ENCODE results near the gene MGMT. TPM values are rescaled to one million over a fixed set of nuclear protein-coding genes. Genes with fewer than 3 reads are reported as not detected.

MGMT gene
- total RNA-seq, 1 donor from 2014 or later, result 14.5 TPM

- DNase-seq (ENCODE audit: missing footprints), result no peak
- intact Hi-C loops (cut with DNase I), result loop anchor here (10.0 kb wide), 1 partner anchor 592 kb away; no protein-coding TSS in a partner anchor
- no peak for ATAC-seq
These were observed 159.3 kb downstream of the MGMT start for GRCh38 chr10:129626309-129626708.

GRCh38 chr10:129626796-129627435 lies 159.9 kb downstream of the MGMT start:
- ATAC-seq (peak; percentile 59), DNase-seq (ENCODE audit: missing footprints) (no peak)
- intact Hi-C loops (cut with DNase I), result loop anchor here (10.0 kb wide), 1 partner anchor 592 kb away; no protein-coding TSS in a partner anchor

- DNase-seq (ENCODE audit: missing footprints) (no peak), ATAC-seq (no peak)
- intact Hi-C loops (cut with DNase I), result loop anchor here (10.0 kb wide), 1 partner anchor 593 kb away; no protein-coding TSS in a partner anchor
These were observed 160.4 kb downstream of the MGMT start for GRCh38 chr10:129627442-129627841.

- ATAC-seq, result no peak
- intact Hi-C loops (cut with DNase I), result loop anchor here (10.0 kb wide), 1 partner anchor 594 kb away; no protein-coding TSS in a partner anchor
- DNase-seq (ENCODE audit: missing footprints), result no peak
These were observed 161.8 kb downstream of the MGMT start for GRCh38 chr10:129628823-129629222.

- ATAC-seq (no peak), DNase-seq (ENCODE audit: missing footprints) (no peak)
These were observed 162.9 kb downstream of the MGMT start for GRCh38 chr10:129629911-129630310.

GRCh38 chr10:129631006-129631405 lies 164.0 kb downstream of the MGMT start:
- intact Hi-C loops (cut with DNase I), result no loop called here
- no peak for DNase-seq (ENCODE audit: missing footprints)
- no peak for ATAC-seq

More at GRCh38 chr10:129629911-129630310, 162.9 kb downstream of the MGMT start:
- intact Hi-C loops (cut with DNase I), result loop anchor here (10.0 kb wide), 1 partner anchor 595 kb away; no protein-coding TSS in a partner anchor

- no peak for ATAC-seq
- intact Hi-C loops (cut with DNase I), result no loop called here
These were observed 165.0 kb downstream of the MGMT start for GRCh38 chr10:129631870-129632623.

DNA sequence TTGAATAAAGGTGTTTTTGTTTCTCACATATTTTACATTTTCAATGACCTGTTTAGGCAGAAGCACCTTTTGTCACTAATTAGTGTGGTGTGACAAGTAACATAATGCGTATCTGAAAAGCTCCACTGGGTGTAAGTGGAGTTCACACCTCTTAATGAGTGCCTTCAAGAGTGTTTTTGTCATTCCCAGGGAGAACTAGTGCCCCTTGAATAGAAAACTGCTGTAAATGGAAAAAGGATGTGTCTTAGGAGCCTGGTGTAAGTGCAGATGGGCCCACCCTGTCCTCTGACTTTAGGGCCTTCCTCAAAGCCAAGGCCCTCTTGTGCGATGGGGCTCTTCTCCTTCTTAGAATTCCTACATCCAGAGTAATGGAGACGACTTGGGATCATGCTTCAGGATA lies 170.0 kb downstream of the MGMT start:
- intact Hi-C loops (cut with DNase I), result no loop called here
- ATAC-seq (no peak), DNase-seq (ENCODE audit: missing footprints) (no peak)

More at GRCh38 chr10:129631870-129632623, 165.0 kb downstream of the MGMT start:
- no peak for DNase-seq (ENCODE audit: missing footprints)

DNA sequence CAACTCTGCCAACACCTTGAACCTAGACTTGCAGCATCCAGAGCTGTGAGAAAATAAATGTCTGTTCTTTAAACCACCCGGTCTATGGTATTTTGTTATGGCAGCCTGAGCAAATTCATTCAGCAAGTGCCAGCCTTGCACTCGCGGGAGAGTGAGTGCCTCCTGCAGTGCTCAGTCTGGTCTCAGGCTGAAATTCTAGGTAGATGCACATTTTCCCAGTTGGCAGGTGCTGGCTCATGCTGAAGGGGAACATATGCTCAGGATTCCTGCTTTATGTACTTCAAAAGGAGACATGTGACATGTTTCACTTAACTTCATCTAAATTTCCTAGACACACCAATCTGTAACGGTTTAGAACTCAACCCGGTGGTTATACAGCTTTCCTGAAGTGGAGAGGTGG lies 170.8 kb downstream of the MGMT start:
- intact Hi-C loops (cut with DNase I), result no loop called here
- ATAC-seq (no peak), DNase-seq (ENCODE audit: missing footprints) (no peak)

DNA sequence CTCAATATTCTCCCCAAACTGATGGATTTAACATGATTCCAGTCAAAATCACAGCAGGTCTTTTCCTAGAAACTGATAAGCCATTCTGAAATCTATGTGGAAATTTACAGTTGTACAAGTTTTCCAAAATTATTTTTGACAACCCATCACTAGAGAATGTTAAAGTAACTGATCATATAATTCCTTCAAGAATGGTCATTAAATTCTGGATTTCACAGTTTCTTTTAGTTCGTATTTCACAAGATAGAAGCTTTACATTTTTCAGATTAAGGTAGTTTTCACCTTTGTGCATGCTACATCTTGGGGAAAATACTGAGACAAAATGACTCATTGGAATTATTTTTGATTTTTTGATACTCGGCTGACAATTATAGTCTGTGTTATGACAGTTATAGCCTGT lies 174.3 kb downstream of the MGMT start:
- DNase-seq (ENCODE audit: missing footprints) (no peak), ATAC-seq (no peak)
- intact Hi-C loops (cut with DNase I), result no loop called here

DNA sequence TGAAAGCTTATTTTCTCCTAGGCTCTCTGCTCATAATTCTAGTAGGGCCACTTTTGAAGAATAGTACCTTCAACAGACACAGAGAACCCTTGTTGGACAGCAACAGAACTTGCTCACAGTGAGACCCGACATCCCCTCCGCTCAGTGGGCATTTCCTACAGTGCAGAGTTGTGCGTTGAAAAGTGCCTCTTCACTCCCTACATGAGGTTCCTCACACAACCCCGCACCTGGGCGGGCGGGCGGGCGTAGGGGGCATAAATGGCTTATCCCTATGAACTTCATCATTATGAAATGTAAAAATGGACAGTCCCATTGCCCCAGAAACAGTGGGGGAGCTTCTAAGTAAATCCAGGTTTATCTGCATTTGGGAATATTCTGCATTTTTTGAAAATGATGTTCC lies 174.9 kb downstream of the MGMT start:
- DNase-seq (ENCODE audit: missing footprints), result no peak
- intact Hi-C loops (cut with DNase I), result no loop called here
- no peak for ATAC-seq

GRCh38 chr10:129642427-129642826 lies 175.4 kb downstream of the MGMT start:
- intact Hi-C loops (cut with DNase I), result no loop called here
- ATAC-seq, result no peak
- DNase-seq (ENCODE audit: missing footprints), result no peak

DNA sequence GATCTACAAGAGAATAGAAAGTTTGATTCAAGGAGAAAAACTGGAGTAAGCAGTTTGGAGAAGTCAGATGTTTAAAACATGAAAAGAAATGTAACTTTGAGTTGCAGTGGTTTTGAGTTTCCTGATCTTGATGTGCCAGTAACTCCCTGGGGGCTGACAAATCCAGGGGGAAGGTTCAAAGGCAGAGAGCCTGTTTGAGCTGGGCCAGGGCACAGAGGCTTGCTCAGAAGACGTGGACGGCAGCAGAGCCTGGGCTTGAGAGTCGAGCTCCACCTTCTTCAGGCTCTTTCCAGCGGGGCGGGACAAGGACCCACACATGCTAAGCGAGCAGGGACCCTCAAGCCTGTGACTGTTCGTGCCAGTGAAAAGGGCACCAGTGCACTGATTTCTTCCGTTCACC lies 176.2 kb downstream of the MGMT start:
- ATAC-seq, result no peak
- intact Hi-C loops (cut with DNase I), result no loop called here

DNA sequence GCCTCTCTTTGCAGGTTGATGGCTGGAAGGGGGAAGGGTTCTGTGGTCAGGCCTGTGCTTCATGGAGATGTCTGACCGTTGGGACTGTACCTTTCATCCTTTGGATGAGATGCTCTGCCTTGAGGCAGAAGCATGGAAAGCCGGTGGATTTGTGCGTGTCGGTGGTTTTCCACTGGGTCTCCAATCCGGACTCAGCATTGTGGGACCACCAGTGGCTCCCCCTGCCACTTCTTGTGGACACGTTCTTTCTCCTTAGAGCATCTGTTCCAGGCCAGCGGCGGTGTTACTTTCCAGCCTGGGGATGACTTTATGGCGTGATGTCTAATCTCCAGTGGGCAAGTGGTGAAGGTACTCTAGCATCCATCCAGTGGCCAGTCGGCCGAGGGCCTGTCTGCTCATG lies 178.4 kb downstream of the MGMT start:
- DNase-seq (ENCODE audit: missing footprints) (no peak), ATAC-seq (no peak)
- intact Hi-C loops (cut with DNase I), result no loop called here

More for the DNA sequence above, 176.2 kb downstream of the MGMT start:
- DNase-seq (ENCODE audit: missing footprints), result no peak

GRCh38 chr10:129646973-129647372 lies 179.9 kb downstream of the MGMT start:
- DNase-seq (ENCODE audit: missing footprints), result no peak
- ATAC-seq, result no peak
- intact Hi-C loops (cut with DNase I), result no loop called here

DNA sequence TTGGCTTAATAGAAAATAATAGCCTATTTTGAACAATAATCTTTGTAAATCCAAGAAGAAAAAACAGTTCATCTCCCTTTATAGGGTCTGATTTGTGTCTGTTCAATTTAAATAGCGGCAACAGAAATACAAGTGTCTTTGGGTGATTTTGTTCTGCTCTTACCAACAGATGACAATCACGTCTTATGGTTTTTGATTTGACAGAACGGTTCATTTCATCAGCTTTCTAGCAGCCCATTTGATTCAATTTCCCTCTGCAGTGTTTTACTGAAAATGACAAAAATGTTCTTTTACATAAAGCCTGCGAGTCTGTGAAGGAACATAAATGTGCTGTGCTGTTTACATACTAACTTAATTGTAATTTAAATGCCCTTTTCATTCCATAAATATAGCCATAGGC lies 180.5 kb downstream of the MGMT start:
- DNase-seq (ENCODE audit: missing footprints) (no peak), ATAC-seq (no peak)
- intact Hi-C loops (cut with DNase I), result no loop called here

DNA sequence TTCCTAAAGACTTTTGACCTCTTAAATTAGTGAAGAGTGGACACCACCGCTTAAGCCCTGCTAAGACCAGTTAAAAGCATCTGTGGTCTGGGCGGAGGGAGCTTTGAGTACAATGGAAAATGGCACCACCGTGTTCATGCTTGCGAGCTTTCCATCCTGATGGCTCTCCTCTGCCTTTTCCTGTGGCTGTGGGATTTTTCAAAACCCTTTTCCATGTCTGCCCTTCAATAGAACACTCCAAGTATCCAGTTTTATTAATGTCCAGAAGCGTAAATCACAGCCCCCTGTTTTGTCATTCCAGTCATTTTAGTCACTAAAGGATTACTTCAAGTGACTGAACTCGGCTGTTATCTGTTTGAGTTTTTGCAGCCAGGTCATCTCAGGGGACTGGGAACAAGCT lies 181.8 kb downstream of the MGMT start:
- no peak for DNase-seq (ENCODE audit: missing footprints)
- intact Hi-C loops (cut with DNase I), result no loop called here
- ATAC-seq, result no peak

DNA sequence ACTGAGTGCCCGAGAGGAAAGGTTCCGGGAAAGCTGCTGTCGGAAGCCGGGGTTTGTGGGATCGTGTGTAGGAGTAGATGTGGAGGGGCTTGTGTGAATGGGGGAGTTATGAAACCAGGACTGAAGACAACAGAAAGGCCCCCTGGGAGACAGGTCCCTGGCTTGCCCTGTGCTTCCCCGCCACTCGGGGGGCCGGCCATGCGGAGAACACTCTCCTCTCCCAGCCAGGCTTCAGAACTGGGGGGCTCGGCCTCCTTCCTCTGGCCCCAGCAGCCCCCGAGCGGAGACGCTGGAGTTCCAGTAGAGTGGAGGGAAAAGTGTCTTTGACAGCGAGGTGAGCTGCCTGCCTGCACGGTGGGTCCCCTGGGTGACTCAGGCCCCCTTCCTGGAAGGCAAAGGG lies 185.0 kb downstream of the MGMT start:
- DNase-seq (ENCODE audit: missing footprints) (no peak), ATAC-seq (no peak)
- intact Hi-C loops (cut with DNase I), result no loop called here

DNA sequence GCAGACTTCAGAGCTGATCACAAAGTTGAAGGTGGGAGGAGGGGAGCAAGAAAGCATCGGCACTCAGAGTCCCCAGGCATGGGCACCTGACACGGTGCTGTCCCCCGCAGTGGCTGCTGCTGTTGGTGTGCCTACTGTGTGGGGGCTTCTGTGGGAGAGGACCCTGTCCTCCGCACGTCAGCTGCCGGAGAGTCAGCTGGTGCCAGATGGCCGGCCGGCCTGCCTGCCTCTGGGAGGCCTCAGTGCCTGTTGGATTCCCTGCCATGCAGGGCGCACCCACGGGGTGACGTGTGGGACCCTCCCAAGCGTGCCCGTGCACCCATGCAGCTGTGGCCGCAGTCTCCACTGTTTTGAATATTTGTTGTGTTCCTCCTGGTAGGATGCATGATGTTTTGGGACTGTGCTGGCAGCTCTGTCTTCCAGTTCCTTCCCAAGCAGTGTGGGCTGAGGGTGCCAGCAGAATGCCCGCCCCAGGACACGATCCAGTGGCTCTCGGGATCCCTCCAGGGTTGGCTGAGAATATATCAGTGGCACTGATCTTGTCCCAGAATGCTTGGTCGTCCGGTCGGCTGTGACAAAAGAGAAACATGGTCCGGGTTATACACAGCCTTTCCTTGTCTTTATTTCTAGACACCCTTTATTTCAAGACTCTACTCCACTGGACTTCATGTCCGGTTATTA lies 185.6 kb downstream of the MGMT start:
- DNase-seq (ENCODE audit: missing footprints) (no peak), ATAC-seq (no peak)
- intact Hi-C loops (cut with DNase I), result no loop called here

DNA sequence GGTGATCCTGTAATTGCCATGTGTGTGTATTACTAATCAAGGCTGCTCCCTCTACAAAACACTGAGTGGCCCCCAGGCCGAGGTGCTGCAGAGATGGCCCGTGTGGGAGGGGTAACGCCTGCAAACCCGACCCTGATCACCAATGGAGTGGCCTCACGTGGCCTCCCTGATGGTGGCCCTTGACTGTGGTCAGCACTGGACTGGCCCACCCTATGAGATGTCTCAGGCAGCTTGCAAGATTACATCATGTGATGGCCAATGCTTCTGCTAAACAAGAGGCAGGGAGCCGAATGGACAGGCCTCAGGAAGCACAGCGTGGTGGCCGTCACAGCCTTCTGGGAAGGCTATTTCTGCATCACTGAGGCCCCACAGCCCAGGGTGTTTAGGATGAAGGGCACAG lies 186.4 kb downstream of the MGMT start:
- no peak for ATAC-seq
- intact Hi-C loops (cut with DNase I), result no loop called here

More for the DNA sequence above, 186.4 kb downstream of the MGMT start:
- no peak for DNase-seq (ENCODE audit: missing footprints)

Measured in Right ventricle myocardium inferior (tissue), 1 donor.